Gastroesophageal sphincter (tissue), 4 donors: Measurements from ENCODE around the gene ASIC2. TPM values are rescaled to one million over a fixed set of nuclear protein-coding genes. Genes with fewer than 3 reads are reported as not detected.

Experiments used
- ATAC-seq: fragments of 150-250 bp; one replicate; pipeline ENCODE4 v1.9.1; 2016; ENCODE audit warnings: mild to moderate bottlenecking, moderate library complexity
- H3K27ac ChIP-seq, 4 donors: fragments of 200-600 bp; sonication (generic) in 3 of 4; 1 replicate in 3 of 4; 2 replicates in 1 of 4; pipeline ENCODE4 v1.5.1; 2016 to 2019
- H3K27me3 ChIP-seq: fragments of 200-600 bp; sonication (generic); one replicate; pipeline ENCODE4 v1.5.1; 2019
- H3K36me3 ChIP-seq, 2 donors: fragments of 200-600 bp; sonication (generic); one replicate each; pipeline ENCODE4 v1.5.1; 2019; ENCODE audit warnings: control low read depth in 1 of 2
- H3K4me1 ChIP-seq, 3 donors: fragments of 200-600 bp; sonication (generic); 1 replicate in 2 of 3; 2 replicates in 1 of 3; pipeline ENCODE4 v1.5.1; 2016 to 2019; ENCODE audit warnings: control low read depth in 2 of 3
- H3K4me3 ChIP-seq, 2 donors: fragments of 200-600 bp; sonication (generic); one replicate each; pipeline ENCODE4 v1.5.1; 2019; ENCODE audit warnings: mild to moderate bottlenecking in 1 of 2, moderate library complexity in 1 of 2
- H3K9me3 ChIP-seq, 3 donors: fragments of 200-600 bp; sonication (generic); one replicate each; pipeline ENCODE4 v1.5.1; 2017 to 2019; ENCODE audit warnings: control low read depth in 2 of 3
- EP300 ChIP-seq: sonication (generic); formaldehyde crosslinking; IDR thresholded peaks from one replicate; pipeline ENCODE4 v1.6.1; 2017; ENCODE audit warnings: antibody characterized with exemption, mild to moderate bottlenecking
- POLR2A ChIP-seq, 2 donors: fragments of 450-650 bp; IDR thresholded peaks; one replicate each; pipeline ENCODE4 v1.6.1; 2017; ENCODE audit warnings: antibody characterized with exemption in 2 of 2, mild to moderate bottlenecking in 2 of 2, moderate library complexity in 1 of 2
- POLR2AphosphoS5 ChIP-seq: sonication (generic); formaldehyde crosslinking; IDR thresholded peaks from one replicate; pipeline ENCODE4 v1.6.1; 2017; ENCODE audit warnings: antibody characterized with exemption
- WGBS, 2 donors: methylation state at CpG; one replicate each; pipeline ENCODE4 v1.1.5; 2018; ENCODE audit warnings: low coverage in 1 of 2; 5-methylcytosine and 5-hydroxymethylcytosine counted together
- total RNA-seq, 4 donors: library from RNA; depleted of rRNA; stranded (reverse); fragments of >200 nt; gene quantifications; one replicate each; pipeline ENCODE4 v1.1.0, GENCODE V29; 2016
- TF ChIP-seq, protein P1 (sequence below), 4 experiments: fragments of 200-600 bp in 2 of 4; fragments of 450-650 bp in 2 of 4; sonication (generic) in 1 of 4; IDR thresholded peaks; one replicate each; pipeline ENCODE4 v1.5.1; 2017 to 2019; ENCODE audit warnings: antibody characterized with exemption in 4 of 4, mild to moderate bottlenecking in 2 of 4, moderate library complexity in 2 of 4

The ASIC2 gene
- total RNA-seq, 4 donors from 2014 or later = 0.15 TPM; not detected in 3

DNA sequence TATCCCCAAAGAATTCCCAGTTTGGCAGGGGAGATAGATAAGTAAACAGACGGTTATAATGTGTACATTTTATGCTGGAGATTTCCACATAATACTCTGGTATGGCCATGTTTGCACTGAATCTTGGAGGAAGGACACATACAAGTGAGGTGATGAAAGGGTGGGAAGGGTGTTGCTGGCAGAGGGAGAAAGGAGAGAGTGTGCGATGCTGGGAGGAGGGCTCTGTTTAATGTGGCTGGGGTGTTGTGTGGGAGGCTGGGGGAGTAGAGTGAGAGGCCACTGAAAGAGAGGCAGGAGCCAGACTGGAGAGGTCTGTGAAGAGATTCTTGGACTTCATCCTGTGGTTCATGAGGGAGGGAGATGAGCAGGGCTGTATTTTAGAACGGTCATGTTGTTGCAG lies 213.9 kb downstream of the ASIC2 start:
- no peaks in the 10 kb centered on the region for H3K9me3 ChIP-seq
- 22 to 41% methylated on average over 3 of the region's 3 CpGs for WGBS, 2 donors
- no peaks in the 10 kb centered on the region for H3K4me1 ChIP-seq
- no peaks in the 10 kb centered on the region for H3K36me3 ChIP-seq
- peaks cover 61% of the 10 kb centered on the region for H3K27me3 ChIP-seq
- ATAC-seq = no peak
- no peak overlapping the region for H3K4me3 ChIP-seq
- no peak for TF ChIP-seq EP300
- TF ChIP-seq POLR2A (IDR thresholded peaks at IDR 0.05) = no peak
- no peak for TF ChIP-seq POLR2AphosphoS5
- TF ChIP-seq, protein P1, sequence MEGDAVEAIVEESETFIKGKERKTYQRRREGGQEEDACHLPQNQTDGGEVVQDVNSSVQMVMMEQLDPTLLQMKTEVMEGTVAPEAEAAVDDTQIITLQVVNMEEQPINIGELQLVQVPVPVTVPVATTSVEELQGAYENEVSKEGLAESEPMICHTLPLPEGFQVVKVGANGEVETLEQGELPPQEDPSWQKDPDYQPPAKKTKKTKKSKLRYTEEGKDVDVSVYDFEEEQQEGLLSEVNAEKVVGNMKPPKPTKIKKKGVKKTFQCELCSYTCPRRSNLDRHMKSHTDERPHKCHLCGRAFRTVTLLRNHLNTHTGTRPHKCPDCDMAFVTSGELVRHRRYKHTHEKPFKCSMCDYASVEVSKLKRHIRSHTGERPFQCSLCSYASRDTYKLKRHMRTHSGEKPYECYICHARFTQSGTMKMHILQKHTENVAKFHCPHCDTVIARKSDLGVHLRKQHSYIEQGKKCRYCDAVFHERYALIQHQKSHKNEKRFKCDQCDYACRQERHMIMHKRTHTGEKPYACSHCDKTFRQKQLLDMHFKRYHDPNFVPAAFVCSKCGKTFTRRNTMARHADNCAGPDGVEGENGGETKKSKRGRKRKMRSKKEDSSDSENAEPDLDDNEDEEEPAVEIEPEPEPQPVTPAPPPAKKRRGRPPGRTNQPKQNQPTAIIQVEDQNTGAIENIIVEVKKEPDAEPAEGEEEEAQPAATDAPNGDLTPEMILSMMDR (IDR thresholded peaks at IDR 0.05) = no peak
- H3K27ac ChIP-seq = no peak overlapping the region

DNA sequence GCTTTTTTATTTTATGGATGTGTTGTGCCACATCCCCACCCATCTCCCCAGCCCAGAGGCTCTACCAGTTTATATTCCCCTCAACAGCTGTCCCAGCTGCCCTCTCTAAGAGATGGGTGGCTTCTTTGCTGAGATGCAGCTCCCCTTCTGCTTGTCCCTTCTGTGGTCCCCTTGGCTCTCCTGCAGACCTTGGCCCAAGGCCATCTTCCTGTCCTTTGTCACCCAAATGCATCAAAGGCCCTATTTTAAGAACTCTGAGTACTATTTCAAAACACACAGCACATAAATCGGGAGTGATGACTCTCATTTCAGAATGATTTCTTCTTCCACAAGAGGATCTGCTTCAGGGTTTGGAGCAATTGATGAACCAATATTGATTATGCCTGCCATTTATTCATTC lies 216.1 kb downstream of the ASIC2 start:
- ATAC-seq = no peak
- H3K27me3 ChIP-seq = peaks cover 51% of the 10 kb centered on the region
- no peaks in the 10 kb centered on the region for H3K9me3 ChIP-seq
- no peaks in the 10 kb centered on the region for H3K36me3 ChIP-seq
- TF ChIP-seq EP300 (no peak), POLR2A (IDR thresholded peaks at IDR 0.05) (no peak), POLR2AphosphoS5 (no peak)
- WGBS, 2 donors = 29 to 36% methylated on average over 1 of the region's 1 CpG
- H3K27ac ChIP-seq = no peak overlapping the region
- H3K4me1 ChIP-seq = no peaks in the 10 kb centered on the region
- H3K4me3 ChIP-seq = no peak overlapping the region

DNA sequence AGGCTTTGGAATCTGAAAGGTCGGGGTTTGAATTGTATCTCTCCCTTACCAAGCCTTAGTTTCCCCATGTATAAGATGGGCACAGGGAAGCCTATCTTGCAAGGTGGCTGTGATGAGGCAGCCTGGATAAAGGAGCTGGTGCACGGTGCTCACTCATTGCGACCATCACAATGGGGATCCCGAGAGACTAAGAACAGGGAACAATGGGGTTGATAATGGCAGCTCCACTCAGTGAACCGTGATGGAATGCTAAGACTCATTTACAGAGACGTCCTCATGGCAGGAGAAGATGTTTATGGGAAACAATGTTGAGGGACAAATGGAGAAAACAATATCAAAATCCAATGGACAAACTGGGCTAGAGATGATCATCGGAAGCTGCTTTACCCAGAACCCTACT lies 219.7 kb downstream of the ASIC2 start:
- no peak overlapping the region for H3K4me3 ChIP-seq
- no peak for ATAC-seq
- no peaks in the 10 kb centered on the region for H3K9me3 ChIP-seq
- no peaks in the 10 kb centered on the region for H3K36me3 ChIP-seq
- TF ChIP-seq, protein P1 (IDR thresholded peaks at IDR 0.05) = no peak
- TF ChIP-seq EP300 (no peak), POLR2A (IDR thresholded peaks at IDR 0.05) (no peak), POLR2AphosphoS5 (no peak)
- no peaks in the 10 kb centered on the region for H3K4me1 ChIP-seq
- WGBS, 2 donors = 53 to 100% methylated on average over 1 to 7 of the region's 7 CpGs
- H3K27me3 ChIP-seq = peaks cover 24% of the 10 kb centered on the region
- no peak overlapping the region for H3K27ac ChIP-seq

DNA sequence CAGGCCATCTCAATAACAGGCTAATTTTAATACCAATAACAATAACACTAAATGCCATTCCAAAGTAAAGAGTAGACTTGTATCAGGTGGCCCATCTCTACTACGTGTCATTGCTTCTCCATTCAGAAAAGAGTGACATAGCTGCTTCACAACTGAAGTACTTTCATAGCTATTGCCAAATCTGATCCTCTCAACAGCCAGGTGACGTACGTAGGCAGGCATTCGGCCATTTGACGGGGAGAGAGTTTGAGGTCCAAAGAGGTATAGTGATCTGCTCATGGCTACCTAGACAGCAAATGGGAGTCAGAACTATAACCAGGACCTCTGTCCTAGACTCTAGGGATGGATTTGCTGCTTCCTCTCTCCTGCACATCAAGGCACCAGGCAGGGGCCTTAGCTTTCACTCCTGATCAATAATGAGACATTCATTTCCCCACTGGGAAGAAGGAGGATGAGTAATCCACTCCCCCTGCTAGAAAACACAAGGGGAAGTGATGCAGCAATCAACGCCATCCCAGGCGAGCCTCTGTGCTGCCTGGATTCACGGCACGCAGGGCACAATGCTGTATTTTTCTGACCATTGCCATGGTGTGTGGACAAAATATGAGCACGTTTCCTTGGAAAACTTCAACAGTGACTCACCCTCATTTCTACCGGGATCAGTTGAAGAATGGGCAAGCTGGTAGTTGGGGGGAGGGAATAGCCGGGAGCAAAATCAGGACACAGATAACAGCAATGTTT lies 220.5 kb downstream of the ASIC2 start:
- no peak for TF ChIP-seq POLR2A (IDR thresholded peaks at IDR 0.05)
- TF ChIP-seq, protein P1 (IDR thresholded peaks at IDR 0.05) = no peak
- TF ChIP-seq EP300 = no peak
- no peak for TF ChIP-seq POLR2AphosphoS5
- H3K9me3 ChIP-seq = no peaks in the 10 kb centered on the region
- no peak overlapping the region for H3K27ac ChIP-seq
- no peaks in the 10 kb centered on the region for H3K4me1 ChIP-seq
- WGBS, 2 donors = 79 to 84% methylated on average over 5 to 12 of the region's 12 CpGs
- no peak overlapping the region for H3K4me3 ChIP-seq
- H3K36me3 ChIP-seq = no peaks in the 10 kb centered on the region
- no peak for ATAC-seq
- peaks cover 16% of the 10 kb centered on the region for H3K27me3 ChIP-seq

DNA sequence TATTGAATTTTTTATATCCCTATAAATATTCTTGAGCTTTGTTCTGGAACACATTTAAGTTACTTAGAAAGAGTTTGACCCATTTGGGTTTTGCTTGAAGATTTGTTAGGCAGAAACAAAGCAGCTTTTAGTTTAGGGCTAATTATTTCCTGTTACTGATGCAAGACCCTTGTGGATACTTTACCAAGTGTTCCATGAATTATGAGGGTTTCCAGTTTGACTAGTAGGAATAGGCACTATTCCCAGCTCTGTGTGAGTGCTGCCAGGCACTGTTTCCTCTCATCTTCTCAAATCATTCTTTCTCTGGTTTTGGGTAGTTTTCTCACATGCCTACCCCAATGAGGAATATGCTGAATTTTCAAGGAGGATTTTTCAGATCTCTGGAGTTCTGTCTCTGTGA lies 221.4 kb downstream of the ASIC2 start:
- no peaks in the 10 kb centered on the region for H3K36me3 ChIP-seq
- TF ChIP-seq POLR2AphosphoS5 (no peak), EP300 (no peak), POLR2A (IDR thresholded peaks at IDR 0.05) (no peak)
- TF ChIP-seq, protein P1 (IDR thresholded peaks at IDR 0.05) = no peak
- H3K9me3 ChIP-seq = no peaks in the 10 kb centered on the region
- no peak for ATAC-seq
- no peak overlapping the region for H3K4me3 ChIP-seq
- H3K27ac ChIP-seq = no peak overlapping the region
- H3K27me3 ChIP-seq = peaks cover 15% of the 10 kb centered on the region
- no peaks in the 10 kb centered on the region for H3K4me1 ChIP-seq
